NAMALWA (cell line): Measurements from ENCODE around the gene ARHGEF4.
"Not testable (repeated sequence)": the region's sequence is repeated elsewhere in the genome, so short reads cannot be mapped to it uniquely, and the experiment has no call there.

Experiments used
- DNase-seq: peaks from one replicate; pipeline ENCODE4 v3.0.0-alpha.2; 2015; ENCODE audit warnings: low spot score

The ARHGEF4 gene

DNA sequence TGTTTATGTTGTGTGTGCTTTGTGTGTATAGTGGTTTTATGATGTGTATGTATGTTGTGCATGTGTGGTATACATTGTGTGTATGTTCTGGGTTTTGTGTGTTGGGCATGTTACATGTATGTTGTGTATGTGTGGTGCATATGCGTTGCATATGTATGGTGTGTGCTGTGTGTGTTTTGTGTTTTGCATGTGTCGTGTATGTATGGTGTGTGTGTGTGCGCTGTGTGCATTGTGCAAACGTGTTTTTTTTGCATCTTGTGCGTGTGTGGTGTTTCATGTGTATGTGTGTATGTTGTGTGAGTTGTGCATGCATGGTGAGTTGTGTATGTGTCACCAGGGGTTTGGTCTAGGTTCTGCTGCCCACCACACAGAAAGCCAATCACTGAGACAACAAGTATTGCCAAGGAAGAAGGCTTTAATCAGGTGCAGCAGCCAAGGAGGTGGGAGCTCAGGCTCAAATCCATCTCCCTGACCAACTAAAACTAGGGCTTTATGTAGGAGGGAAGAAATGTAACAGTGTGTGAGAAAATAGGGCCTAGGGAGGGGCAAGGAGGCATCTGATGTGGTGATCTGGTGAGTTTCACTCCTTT lies 140.8 kb downstream of the ARHGEF4 start:
- no peak for DNase-seq

DNA sequence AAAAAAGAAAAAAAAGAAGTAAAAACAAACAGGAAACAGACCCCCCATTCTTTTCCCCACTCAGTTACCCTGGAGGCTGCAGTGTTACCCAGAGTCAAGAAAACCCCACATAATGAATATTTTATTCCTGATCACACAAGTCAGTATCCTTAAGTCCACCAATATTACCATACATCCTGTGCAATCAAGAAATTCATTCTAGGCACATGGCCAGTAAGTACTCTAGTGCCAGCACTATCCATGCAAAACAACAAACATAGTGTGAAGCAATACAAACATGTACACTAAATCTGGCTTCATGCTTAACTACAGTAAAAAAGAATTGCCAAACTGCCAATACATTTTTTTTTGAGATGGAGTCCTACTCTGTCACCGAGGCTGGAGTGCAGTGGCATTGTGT lies 145.0 kb downstream of the ARHGEF4 start:
- DNase-seq, result no peak

DNA sequence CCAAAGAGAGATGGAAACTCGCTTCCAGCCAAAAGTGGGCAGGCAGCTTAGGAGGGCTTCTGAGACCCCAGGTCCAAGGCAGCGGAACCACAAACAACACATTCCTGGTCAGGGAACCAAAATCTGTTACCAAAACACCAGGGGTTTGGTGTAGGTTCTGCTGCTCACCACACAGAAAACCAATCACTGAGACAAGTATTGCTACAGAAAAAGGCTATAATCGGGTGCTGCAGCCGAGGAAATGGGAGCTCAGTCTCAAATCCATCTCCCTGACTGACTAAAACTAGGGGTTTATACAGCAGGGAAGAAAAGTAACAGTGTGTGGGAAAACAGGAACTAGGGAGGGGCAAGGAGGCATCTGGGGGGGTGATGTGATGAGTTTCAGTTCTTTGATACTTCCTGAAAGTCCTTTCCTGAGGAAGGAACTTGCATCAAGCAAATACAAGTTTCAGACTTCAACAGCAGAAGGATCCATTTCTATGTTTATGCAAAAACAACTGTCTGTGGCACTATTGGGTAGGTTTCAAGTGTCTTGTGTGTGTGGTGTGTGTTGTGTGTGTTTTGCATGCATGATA lies 148.6 kb downstream of the ARHGEF4 start:
- no peak for DNase-seq

DNA sequence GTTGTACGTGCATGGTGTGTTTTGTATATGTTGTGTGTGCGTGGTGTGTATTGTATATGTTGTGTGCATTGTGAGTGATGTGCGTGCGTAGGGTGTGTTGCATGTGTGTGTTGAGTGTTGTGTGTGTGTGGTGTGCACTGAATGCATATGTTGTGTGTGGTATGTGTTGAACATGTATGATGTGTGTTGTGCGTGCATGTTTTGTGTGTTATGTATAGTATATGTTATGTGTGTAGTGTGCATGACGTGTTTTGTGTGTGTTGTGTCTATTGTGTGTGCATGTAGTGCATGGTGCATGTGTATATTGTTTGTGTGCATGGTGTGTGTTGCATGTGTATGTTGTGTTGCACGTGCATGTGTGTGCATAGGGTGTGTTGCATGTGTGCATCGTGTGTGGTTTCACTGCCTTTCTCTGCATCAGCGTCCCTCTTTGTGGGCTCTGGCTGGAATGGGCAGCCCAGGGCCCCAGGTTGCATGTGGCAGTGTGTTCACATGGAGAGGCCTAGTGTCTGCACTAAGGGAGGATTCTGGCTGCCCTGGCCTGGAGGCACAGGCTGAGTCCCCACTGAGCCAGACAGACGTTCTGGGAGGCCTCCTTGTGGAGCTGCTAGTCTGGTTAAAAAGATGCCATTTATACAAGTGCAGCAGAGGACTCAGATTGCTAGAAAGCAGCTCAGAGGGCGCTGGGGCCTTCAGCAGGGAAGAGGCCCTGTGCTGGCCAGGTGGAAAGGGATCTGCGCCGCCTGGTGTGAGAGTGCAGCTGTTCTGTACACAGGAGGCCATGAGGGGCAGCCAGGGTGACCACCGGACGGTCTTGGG lies 149.3 kb downstream of the ARHGEF4 start:
- DNase-seq, result no peak

DNA sequence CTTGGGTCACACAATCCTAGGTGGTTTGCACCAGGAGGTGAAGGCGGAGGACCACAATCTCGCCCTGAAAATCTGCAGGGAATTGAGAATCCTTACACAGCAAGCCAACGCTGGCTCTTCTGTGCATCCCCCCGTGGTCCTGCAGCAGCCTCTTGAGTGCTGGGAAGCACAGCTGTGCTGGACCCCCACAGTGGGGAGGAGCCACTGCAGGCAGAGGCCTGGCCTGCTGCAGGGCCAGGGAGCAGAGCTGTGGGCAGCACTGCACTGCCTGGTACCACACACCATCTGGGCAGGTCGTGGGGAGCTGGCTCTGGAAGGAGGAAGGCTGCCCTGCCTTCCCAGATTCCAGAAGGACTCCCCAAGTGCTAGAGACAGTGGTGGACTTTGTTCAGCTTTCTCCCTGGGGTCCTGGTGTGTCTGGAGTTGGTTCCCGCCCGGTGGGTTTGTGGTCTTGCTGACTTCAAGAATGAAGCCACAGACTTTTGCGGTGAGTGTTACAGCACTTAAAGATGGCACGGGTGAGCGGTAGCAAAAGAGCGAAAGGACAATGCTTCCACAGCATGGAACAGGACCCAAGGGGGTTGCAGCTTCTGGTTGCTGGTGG lies 150.3 kb downstream of the ARHGEF4 start:
- no peak for DNase-seq

DNA sequence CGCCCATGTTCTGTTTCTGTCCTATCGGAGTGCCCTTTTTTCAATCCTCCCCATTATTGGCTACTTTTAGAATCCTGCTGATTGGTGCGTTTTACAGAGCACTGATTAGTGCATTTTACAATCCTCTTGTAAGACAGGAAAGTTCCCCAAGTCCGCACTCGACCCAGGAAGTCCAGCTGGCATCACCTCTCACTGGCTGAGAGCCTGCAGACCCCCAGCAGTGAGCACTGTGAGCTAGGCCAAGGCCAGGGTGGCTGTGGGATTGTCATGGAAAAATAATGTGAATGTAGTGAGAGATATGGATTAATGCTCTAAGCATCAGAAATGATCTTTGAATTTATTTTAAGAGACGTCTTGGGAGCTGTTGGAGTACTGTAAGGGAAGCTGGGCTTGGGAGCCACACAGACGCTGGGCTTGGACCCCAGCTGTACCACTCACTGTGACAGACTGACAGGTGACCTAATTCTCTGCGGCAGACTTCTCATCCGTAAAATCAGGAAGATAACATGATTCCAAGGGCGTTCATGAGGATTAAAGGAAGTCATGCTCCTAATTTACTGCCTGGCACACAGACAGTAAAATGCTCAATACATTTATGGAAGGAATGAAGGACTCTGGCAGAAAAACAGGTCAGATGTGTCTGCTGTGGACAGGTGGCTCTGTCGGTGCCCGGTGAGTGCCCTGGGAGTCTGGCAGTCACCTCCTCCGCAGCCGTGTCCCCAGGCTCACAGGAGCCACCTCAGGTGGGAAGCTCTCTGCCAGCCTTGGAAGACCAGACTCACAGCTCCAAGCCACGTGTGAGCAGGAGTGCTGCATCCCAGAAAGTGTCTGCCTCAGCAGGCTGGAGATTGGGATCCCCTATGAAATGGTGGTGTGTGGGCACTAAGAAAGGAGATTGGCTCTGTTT lies 151.1 kb downstream of the ARHGEF4 start:
- DNase-seq, result no peak

DNA sequence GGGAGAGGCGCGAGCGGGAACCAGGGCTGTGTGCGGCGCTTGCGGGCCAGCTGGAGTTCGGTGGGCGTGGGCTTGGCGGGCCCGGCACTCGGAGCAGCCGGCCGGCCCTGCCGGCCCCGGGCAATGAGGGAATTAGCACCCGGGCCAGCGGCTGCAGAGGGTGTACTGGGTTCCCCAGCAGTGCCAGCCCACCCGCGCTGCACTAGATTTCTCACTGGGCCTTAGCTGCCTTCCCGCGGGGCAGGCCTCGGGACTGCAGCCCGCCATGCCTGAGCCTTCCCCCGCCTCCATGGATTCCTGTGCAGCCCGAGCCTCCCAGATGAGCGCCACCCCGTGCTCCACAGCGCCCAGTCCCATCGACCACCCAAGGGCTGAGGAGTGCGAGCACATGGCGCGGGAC lies 154.7 kb downstream of the ARHGEF4 start:
- DNase-seq, result not testable (repeated sequence)

DNA sequence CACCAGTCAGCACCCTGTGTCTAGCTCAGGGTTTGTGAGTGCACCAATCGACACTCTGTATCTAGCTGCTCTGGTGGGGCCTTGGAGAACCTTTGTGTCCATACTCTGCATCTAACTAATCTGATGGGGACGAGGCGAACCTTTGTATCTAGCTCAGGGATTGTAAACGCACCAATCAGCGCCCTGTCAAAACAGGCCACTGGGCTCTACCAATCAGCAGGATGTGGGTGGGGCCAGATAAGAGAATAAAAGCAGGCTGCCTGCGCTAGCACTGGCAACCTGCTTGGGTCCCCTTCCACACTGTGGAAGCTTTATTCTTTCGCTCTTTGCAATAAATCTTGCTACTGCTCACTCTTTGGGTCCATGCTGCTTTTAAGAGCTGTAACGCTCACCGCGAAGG lies 155.3 kb downstream of the ARHGEF4 start:
- not testable (repeated sequence) for DNase-seq

DNA sequence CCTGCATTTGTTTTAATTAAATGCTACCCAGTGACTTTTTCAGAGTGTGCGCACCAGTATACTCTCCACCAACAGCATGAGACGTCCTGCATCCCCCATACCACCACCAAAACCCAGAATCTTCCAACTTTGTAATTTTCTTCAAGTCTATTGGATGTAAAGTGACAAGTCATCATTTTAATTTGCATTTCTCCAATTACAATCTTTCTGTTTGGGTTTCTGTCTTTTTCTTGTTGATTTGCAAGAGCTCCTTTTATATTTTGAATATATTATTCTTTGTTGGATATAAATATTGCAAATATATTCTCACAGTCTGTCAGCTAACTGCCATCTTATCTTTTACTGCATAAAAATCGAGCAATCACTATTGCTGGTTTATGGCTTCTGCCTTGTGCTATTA lies 160.0 kb downstream of the ARHGEF4 start:
- DNase-seq, result no peak

DNA sequence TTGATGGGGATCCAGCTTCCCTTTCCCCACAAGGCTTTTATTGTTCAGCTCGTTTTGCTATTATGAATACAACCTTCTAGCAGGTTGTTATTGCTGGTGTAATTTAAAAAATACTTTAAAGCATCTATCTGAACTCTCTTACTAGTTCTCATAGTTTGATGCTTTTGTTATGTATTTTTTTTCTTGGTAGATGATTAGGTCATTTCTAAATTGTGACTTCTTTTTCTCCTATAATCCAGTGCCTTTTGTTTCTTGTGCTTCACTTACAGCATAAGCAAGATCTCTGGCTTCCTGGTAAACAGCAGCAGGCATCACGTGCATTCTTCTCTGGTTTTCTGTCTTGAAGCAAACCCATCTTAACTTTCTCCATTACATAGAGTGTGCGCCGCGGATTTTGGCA lies 160.5 kb downstream of the ARHGEF4 start:
- DNase-seq, result no peak

DNA sequence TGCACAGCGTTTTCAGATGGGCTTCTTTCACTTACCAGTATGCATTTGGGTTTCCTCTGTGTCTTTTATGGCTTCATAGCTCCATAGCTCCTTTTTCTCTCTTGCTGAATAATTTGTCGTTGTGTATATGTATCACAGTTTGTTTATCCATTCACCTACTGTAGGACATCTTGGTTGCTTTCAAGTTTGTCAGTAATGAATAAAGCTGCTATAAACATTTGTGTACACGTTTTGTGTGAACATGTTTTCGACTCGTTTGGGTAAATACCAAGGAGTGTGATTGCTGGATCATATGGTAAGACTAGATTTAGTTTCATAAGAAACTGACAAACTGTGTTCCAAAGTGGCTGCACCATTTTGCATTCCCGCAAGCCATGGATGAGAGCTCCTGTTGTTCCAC lies 161.8 kb downstream of the ARHGEF4 start:
- DNase-seq, result no peak

DNA sequence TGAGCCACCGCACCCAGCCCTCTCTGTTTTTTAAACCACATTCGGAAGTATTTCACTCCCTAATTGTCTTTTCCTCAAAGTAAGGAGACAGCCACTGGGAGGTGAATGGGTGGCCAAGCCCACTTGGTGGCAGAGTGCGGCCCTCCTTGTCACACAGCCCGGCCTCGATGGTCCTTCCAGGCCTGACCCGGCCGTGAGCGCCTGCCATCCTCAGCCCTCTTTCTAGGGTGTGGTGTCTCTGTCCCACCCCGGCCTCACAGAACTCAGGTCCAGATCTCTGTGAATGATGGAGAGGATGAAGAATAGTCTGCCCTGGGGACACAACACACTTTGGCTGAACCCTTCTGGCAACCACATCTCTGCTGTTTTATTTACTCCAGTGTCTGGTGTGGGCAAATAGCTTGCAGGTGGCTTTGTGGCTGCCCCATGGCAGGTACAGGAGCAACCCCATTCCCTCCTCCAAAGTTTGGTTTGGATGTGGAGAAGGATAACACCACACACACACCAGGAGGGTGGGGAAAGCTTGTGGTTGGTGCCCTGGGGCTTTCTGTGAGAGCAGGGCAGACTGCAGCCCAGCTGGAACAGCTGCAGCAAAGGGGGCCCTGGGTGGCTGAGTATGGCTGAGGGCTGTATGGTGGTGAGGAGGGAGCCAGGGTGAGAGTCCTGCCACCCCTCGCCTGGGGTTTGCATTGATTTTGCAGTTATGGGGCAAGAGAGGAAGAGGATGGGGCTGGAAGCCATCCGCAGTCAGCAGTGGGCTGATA lies 167.9 kb downstream of the ARHGEF4 start:
- DNase-seq, result no peak

DNA sequence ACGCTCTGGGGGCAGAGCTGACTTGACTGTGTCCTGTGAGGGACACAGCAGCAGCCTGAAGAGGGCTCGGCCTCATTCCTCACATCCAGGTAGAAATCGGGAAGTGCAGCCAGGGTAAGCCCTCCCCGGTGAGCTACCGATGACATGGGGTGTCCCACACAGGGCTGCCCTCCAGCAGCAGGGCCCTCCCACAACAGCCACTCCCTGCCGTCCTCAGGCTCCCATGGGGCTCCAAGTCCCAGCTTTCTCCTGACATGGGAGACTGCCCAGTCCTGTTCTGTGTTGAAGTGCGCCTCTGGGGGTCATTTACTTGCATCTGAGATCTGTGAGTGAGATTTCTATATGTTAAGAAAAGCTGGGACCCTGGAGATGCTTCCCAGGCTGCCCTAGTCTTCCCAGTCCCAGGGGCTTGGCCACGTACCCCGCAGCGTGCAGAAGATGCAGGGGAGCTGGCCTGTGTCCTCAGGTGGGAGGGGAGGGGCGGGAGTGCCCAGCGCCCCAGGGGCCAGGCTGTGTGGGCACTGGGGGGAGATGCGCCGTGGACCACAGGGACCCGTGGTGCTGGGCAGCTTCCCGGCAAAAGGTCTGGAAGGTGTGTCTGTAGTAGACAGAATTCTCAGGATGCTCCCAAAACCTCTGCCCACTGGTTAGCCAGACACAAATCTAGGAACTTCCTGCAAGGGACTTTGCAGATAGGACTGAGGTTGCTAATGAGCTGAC lies 168.7 kb downstream of the ARHGEF4 start:
- DNase-seq, result no peak

DNA sequence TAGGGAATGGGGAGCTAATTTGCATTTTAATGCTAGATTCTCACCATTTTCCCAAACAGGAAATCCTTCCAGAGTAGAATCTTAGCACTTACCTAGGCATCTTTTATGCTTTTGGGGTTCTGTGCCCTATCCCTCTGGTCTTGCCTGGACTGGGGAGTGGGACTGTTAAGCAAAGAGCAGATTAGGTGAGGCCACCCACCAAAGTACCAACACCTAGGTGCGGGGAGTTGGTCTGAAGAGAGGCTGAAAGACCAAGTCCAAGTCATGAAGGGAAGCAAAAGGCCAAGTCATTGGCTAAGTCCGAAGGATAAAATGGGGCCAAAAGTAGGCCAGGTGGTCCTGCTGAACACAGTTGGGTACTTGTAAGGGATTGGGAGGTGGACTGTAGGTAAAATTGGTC lies 169.8 kb downstream of the ARHGEF4 start:
- DNase-seq, result no peak

DNA sequence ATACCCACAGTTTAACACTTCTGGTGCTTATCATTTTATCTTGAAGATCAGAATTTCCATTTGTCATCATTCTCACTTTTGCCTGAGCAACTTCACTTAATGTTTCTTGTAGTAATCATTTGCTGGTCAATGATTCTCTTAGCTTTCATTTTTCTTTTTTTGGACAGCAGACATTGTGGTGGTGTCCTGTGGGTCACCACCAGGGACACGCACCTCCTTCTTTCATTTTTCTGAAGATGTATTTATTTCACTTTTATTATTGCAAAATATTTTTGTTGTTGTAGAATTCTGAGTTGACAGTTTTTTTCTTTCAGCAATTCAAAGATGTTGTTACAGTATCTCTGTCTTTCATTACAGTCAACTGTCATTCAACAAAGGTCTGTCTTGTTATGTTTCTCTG lies 172.3 kb downstream of the ARHGEF4 start:
- DNase-seq, result no peak

DNA sequence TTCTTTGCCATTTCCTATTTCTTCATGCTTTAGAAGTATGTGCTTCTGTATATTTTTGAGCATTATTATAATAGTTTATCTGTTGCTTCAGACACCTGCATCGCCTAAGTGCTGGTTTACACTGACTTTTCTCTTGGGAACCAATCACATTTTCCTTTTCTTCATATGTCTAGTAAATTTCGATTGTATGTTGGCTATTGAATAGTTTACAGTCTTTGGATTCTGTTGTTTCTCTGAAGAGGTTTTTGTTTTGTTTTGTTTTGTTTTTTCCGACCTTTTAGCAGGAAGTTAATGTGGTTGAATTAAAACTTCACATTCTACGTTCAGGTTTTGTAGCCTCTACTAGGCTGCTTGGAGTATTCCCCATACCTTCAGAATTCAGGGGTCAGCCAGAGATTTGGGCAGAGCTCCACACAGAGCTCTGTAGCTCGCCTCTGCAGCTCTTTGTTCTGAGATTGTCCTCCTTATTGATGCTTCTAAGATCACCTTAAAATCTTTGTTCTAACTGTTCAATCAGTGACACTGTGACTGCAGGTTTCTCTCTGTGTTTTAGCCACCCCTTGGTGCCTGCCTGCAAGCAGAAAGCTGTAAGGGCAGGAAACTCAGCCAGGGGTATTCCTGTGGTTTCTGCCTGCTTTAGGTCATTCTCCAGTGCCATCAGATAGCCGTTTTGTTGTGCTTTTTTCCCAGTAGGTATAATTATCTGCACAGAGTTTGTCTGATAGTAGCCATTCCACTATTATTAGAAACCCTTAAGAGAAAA lies 173.2 kb downstream of the ARHGEF4 start:
- no peak for DNase-seq

DNA sequence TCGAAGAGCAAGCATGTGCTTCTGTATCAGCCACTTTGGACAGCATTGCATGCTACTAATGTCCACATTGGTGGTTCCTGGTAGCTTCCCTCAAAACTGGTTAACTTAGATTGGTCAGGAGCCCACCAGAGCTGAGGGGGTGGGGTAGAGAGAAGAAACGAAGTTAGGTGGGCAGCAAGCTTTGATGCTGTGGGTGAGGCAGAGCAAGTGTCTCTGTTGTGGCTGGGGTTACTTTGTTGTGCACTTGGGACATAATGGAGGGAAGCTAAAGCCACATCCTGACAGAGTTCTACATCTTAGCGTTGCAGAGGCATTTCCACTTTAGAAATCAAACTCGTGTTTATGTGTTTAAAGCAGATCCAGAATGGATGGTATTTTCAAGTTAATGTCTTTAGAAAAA lies 173.9 kb downstream of the ARHGEF4 start:
- no peak for DNase-seq

DNA sequence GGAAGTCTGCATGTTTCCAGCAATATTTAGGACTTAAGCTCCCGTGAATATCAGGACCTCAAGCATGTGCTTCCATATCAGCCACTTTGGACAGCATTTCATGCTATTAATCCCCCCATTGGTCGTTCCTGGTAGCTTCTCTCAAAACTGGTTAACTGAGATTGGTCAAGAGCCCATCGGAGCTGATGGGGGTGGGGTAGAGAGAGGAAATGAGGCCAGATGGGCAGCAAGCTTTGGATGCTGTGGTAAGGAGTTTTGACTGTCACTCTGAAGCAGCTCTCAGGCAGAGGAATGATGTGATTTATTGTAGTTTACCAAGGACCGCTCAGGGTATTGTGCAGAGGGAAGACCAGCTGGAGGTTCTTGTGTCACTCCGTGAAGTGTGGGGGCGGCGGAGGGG lies 174.8 kb downstream of the ARHGEF4 start:
- no peak for DNase-seq

DNA sequence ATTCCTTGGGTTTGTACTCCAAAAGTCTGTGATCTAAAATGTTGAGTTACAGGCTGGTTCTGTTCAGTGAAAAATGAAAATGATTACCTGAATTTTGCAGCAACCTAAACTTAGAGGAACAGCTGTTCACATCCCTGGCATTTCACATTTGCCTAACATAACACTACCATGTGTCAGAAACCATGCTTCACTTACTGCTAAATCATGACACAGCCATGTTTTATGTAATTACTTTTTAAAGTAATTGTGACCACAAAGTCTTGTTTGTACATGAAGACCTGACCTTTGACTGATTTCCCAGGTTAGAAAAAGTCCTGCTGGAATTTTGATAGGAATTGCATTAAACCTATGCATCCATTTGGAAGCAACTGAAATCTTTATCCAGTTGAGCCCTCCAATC lies 177.4 kb downstream of the ARHGEF4 start:
- DNase-seq, result no peak

DNA sequence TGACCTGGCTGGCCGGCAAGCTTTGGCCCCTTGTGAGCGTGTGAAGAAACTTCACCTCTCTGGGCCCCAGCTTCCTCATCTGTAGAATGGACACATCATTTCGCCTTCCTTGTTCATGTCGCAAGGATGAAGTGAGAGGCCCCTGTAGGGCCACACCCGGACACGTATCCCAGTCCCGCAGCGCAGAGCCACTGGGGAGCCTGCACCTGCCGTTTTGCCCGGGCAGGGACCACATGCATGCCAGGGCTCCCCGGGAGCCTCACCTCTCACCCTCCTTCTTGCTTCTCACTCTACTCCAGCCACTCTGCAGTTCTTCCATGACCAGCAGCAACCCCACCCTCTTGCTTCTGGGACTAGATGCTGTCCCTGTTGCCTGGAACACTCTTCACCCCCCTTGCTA lies 179.1 kb downstream of the ARHGEF4 start:
- no peak for DNase-seq
